CD4-positive, alpha-beta memory T cell (primary cell): ENCODE data around the gene FAAP100. TPM values are rescaled to one million over a fixed set of nuclear protein-coding genes. Genes with fewer than 3 reads are reported as not detected.
A peak's percentile ranks its signal among the peaks of the same experiment; 100 is the strongest.

ENCODE experiments used
- CTCF ChIA-PET: fragments of 350-600 bp; sonication (Branson Sonifier 250); formaldehyde crosslinking; loops from one replicate; lab custom pipeline; 2021; ENCODE audit warnings: inconsistent platforms; ENCODE audit not compliant: partially characterized antibody; lab: Charles Lee
- POLR2A ChIA-PET: fragments of 350-600 bp; sonication (Branson Sonifier 250); formaldehyde crosslinking; loops from one replicate; lab custom pipeline; 2021; ENCODE audit not compliant: partially characterized antibody; lab: Charles Lee
- DNase-seq, 5 donors: peaks; one replicate each; pipeline versions ENCODE4 v3.0.0 to v3.0.0-alpha.2; 2020 to 2022; ENCODE audit warnings: mixed read lengths in 1 of 5
- H3K27ac ChIP-seq: one replicate; pipeline ENCODE4 v1.7.0; 2013; ENCODE audit warnings: low read depth, low read length
- H3K27me3 ChIP-seq: 2 replicates; pipeline ENCODE4 v1.7.0; 2013; ENCODE audit warnings: mild to moderate bottlenecking, low read length, moderate library complexity; ENCODE audit not compliant: insufficient read depth
- H3K36me3 ChIP-seq: 2 replicates; pipeline ENCODE4 v1.7.0; 2013; ENCODE audit warnings: mild to moderate bottlenecking, low read length, moderate library complexity; ENCODE audit not compliant: insufficient read depth
- H3K4me1 ChIP-seq: 2 replicates; pipeline ENCODE4 v1.7.0; 2013; ENCODE audit warnings: mild to moderate bottlenecking, low read length, moderate library complexity; ENCODE audit not compliant: insufficient read depth
- H3K4me3 ChIP-seq, 2 donors: one replicate each; pipeline ENCODE4 v1.7.0; 2013; ENCODE audit warnings: low read length in 2 of 2, mild to moderate bottlenecking in 1 of 2
- H3K9me3 ChIP-seq, 2 donors: one replicate each; pipeline ENCODE4 v1.7.0; 2013; ENCODE audit warnings: low read length in 2 of 2, control low read depth in 1 of 2; ENCODE audit not compliant: control insufficient read depth in 1 of 2
- H3K27ac Mint-ChIP-seq, 7 donors: one replicate each; pipeline ENCODE4 v1.8.0; 2020 to 2021; ENCODE audit warnings: mixed read lengths in 7 of 7, mild to moderate bottlenecking in 6 of 7, inconsistent platforms in 3 of 7, moderate library complexity in 3 of 7
- H3K27me3 Mint-ChIP-seq, 2 donors: one replicate each; pipeline ENCODE4 v1.8.0; 2020 to 2021; ENCODE audit warnings: mixed read lengths in 2 of 2
- H3K36me3 Mint-ChIP-seq, 2 donors: one replicate each; pipeline ENCODE4 v1.8.0; 2020 to 2021; ENCODE audit warnings: mixed read lengths in 2 of 2, inconsistent platforms in 1 of 2, mild to moderate bottlenecking in 1 of 2
- H3K4me1 Mint-ChIP-seq, 4 donors: one replicate each; pipeline ENCODE4 v1.8.0; 2020 to 2021; ENCODE audit warnings: mixed read lengths in 4 of 4, mild to moderate bottlenecking in 1 of 4
- H3K4me3 Mint-ChIP-seq, 8 donors: one replicate each; pipeline ENCODE4 v1.8.0; 2020 to 2021; ENCODE audit warnings: mixed read lengths in 8 of 8, mild to moderate bottlenecking in 7 of 8, moderate library complexity in 6 of 8, inconsistent platforms in 3 of 8
- H3K9me3 Mint-ChIP-seq, 8 donors: one replicate each; pipeline ENCODE4 v1.8.0; 2020 to 2021; ENCODE audit warnings: mixed read lengths in 8 of 8, mild to moderate bottlenecking in 5 of 8, inconsistent platforms in 3 of 8, moderate library complexity in 1 of 8
- intact Hi-C: fragments of 100-400 bp; cut with micrococcal nuclease; formaldehyde crosslinking; loops from one replicate; pipeline ENCODE4 v1.15.1; 2023
- polyA plus RNA-seq, 2 donors: library from polyadenylated mRNA; unstranded; fragments of 300-500 nt; fragmentation: Illumina TruSeq; gene quantifications; one replicate each; pipeline ENCODE4 v1.2.3, GENCODE V29; 2021
- total RNA-seq, 2 experiments: library from RNA; stranded (reverse); gene quantifications; one replicate each; pipeline ENCODE4 v1.2.3, GENCODE V29; 2021

Gene FAAP100
- total RNA-seq: 10 to 100 TPM; 51.0 to 56.0 TPM
- polyA plus RNA-seq: 10 to 100 TPM in 1 of 2 donors, 1 to 10 TPM in 1; 8.5 to 16.8 TPM

- peak within 1 kb of the TSS; percentile 89 to 93 (median 90) for H3K4me3 Mint-ChIP-seq
- no peaks in the 10 kb centered on the region for H3K27me3 Mint-ChIP-seq
- H3K9me3 Mint-ChIP-seq: no peaks in the 10 kb centered on the region
- peaks cover 24% of the 10 kb centered on the region for H3K4me1 ChIP-seq
- peaks cover 16% of the 10 kb centered on the region for H3K36me3 ChIP-seq
- H3K27ac Mint-ChIP-seq: peak within 1 kb of the TSS; percentile 91 to 97 (median 94)
- ChIA-PET CTCF (interaction anchor here (0.8 to 1.7 kb wide), 4 partner anchors 33 to 49 kb away, joined by 3 to 10 read pairs (median 4); no protein-coding TSS in a partner anchor), POLR2A (interaction anchor here (0.8 to 9.1 kb wide), 21 partner anchors 9 to 1098 kb away, joined by 3 to 138 read pairs (median 4); partner anchors contain the start of genes ACTG1, ARL16, CEP131 and HGS)
- peak within 1 kb of the TSS; percentile 64 for H3K27ac ChIP-seq
- no peaks in the 10 kb centered on the region for H3K9me3 ChIP-seq
- intact Hi-C loops: loop anchor here (1.0 to 5.0 kb wide), 6 partner anchors 33 to 280 kb away; partner anchors contain the start of genes MCRIP1 and SLC38A10
- peaks cover 8 to 33% of the 10 kb centered on the region in 2 donors for H3K36me3 Mint-ChIP-seq
- H3K4me1 Mint-ChIP-seq: peaks cover 17 to 43% (median 28%) of the 10 kb centered on the region in 4 donors
- no peaks in the 10 kb centered on the region for H3K27me3 ChIP-seq
- H3K4me3 ChIP-seq: peak within 1 kb of the TSS; percentile 81
- peak; percentile 79 to 90 (median 87) for DNase-seq
Observed at GRCh38 chr17:81552244-81553017, at the start of gene FAAP100. Gene FAAP100, minus strand, starts transcription at chr17:81552353. Its CDS starts 23 bp downstream, at chr17:81552330.

- intact Hi-C loops: loop anchor here (1.0 to 2.0 kb wide), 3 partner anchors 49 to 348 kb away; partner anchors contain the start of gene FAAP100
- peak in 4 of 5 donors; percentile 56 to 66 (median 61) for DNase-seq
- H3K9me3 ChIP-seq: no peaks in the 10 kb centered on the region
- ChIA-PET CTCF (interaction anchor here (0.6 to 3.3 kb wide), 28 partner anchors 9 to 459 kb away, joined by 3 to 42 read pairs (median 4); partner anchors contain the start of gene SLC38A10), POLR2A (interaction anchor here (1.2 to 2.1 kb wide), 4 partner anchors 49 to 347 kb away, joined by 3 to 10 read pairs (median 4); partner anchors contain the start of gene FAAP100)
- Mint-ChIP-seq H3K4me1 (peaks cover 3 to 14% (median 7%) of the 10 kb centered on the region in 4 donors), H3K4me3 (no peak overlapping the region), H3K36me3 (peaks cover 32 to 59% of the 10 kb centered on the region in 2 donors), H3K9me3 (no peaks in the 10 kb centered on the region), H3K27me3 (no peaks in the 10 kb centered on the region), H3K27ac (peak overlapping the region in 4 of 7 donors; percentile 1 to 79 (median 55))
- H3K36me3 ChIP-seq: peaks cover 47% of the 10 kb centered on the region
- no peaks in the 10 kb centered on the region for H3K4me1 ChIP-seq
- no peak overlapping the region for H3K27ac ChIP-seq
- H3K4me3 ChIP-seq: no peak overlapping the region
- no peaks in the 10 kb centered on the region for H3K27me3 ChIP-seq
Observed at GRCh38 chr17:81601525-81602120, 49.5 kb upstream of the FAAP100 start.

GRCh38 chr17:81599719-81600486 is 47.8 kb upstream of the FAAP100 start:
- Histone ChIP-seq H3K27me3 (no peaks in the 10 kb centered on the region), H3K9me3 (no peaks in the 10 kb centered on the region), H3K36me3 (peaks cover 51% of the 10 kb centered on the region), H3K27ac (no peak overlapping the region), H3K4me1 (no peaks in the 10 kb centered on the region), H3K4me3 (no peak overlapping the region)
- no peak for DNase-seq
- Mint-ChIP-seq H3K9me3 (no peaks in the 10 kb centered on the region), H3K36me3 (peaks cover 25 to 57% of the 10 kb centered on the region in 2 donors), H3K27ac (peak overlapping the region in 1 of 7 donors; percentile 10), H3K27me3 (no peaks in the 10 kb centered on the region), H3K4me1 (peaks cover 3 to 14% (median 7%) of the 10 kb centered on the region in 4 donors), H3K4me3 (no peak overlapping the region)
- ChIA-PET CTCF (interaction anchor here (0.8 to 3.3 kb wide), 14 partner anchors 10 to 457 kb away, joined by 3 to 42 read pairs (median 6); no protein-coding TSS in a partner anchor), POLR2A (interaction anchor here (1.3 to 2.1 kb wide), 2 partner anchors 81 to 86 kb away, joined by 4 to 10 read pairs; no protein-coding TSS in a partner anchor)
- intact Hi-C loops: loop anchor here (2.0 kb wide), 1 partner anchor 47 kb away; the partner anchor contains the start of gene FAAP100

- intact Hi-C loops: no loop called here
- peaks cover 54% of the 10 kb centered on the region for H3K36me3 ChIP-seq
- no peak overlapping the region for H3K4me3 ChIP-seq
- Mint-ChIP-seq H3K27ac (peak overlapping the region in 2 of 7 donors; percentile 31 to 62), H3K36me3 (peaks cover 22 to 59% of the 10 kb centered on the region in 2 donors), H3K9me3 (no peaks in the 10 kb centered on the region), H3K4me3 (peak overlapping the region in 1 of 8 donors; percentile 63), H3K27me3 (no peaks in the 10 kb centered on the region), H3K4me1 (peaks cover 0 to 3% (median 2%) of the 10 kb centered on the region in 4 donors)
- no peak overlapping the region for H3K27ac ChIP-seq
- H3K9me3 ChIP-seq: no peaks in the 10 kb centered on the region
- H3K27me3 ChIP-seq: no peaks in the 10 kb centered on the region
- DNase-seq: no peak
- CTCF ChIA-PET: interaction anchor here (1.1 kb wide), 1 partner anchor 8 kb away, joined by 3 read pairs; no protein-coding TSS in a partner anchor
- H3K4me1 ChIP-seq: no peaks in the 10 kb centered on the region
- POLR2A ChIA-PET: no interaction called here
Observed at GRCh38 chr17:81593105-81593871, 41.1 kb upstream of the FAAP100 start.

GRCh38 chr17:81591971-81592370 is 39.8 kb upstream of the FAAP100 start:
- peaks cover 55% of the 10 kb centered on the region for H3K36me3 ChIP-seq
- H3K4me3 ChIP-seq: no peak overlapping the region
- Mint-ChIP-seq H3K4me1 (no peaks in the 10 kb centered on the region), H3K9me3 (no peaks in the 10 kb centered on the region), H3K36me3 (peaks cover 27 to 60% of the 10 kb centered on the region in 2 donors), H3K27ac (no peak overlapping the region), H3K4me3 (no peak overlapping the region), H3K27me3 (no peaks in the 10 kb centered on the region)
- DNase-seq: no peak
- ChIA-PET CTCF (interaction anchor here (1.1 kb wide), 1 partner anchor 9 kb away, joined by 3 read pairs; no protein-coding TSS in a partner anchor), POLR2A (no interaction called here)
- no peaks in the 10 kb centered on the region for H3K27me3 ChIP-seq
- no peak overlapping the region for H3K27ac ChIP-seq
- H3K4me1 ChIP-seq: no peaks in the 10 kb centered on the region
- intact Hi-C loops: no loop called here
- no peaks in the 10 kb centered on the region for H3K9me3 ChIP-seq

- intact Hi-C loops: no loop called here
- Histone ChIP-seq H3K36me3 (peaks cover 45% of the 10 kb centered on the region), H3K4me1 (no peaks in the 10 kb centered on the region), H3K9me3 (no peaks in the 10 kb centered on the region), H3K27ac (no peak overlapping the region), H3K4me3 (no peak overlapping the region), H3K27me3 (no peaks in the 10 kb centered on the region)
- H3K9me3 Mint-ChIP-seq: no peaks in the 10 kb centered on the region
- H3K27ac Mint-ChIP-seq: peak overlapping the region in 1 of 7 donors; percentile 30
- H3K4me1 Mint-ChIP-seq: peaks cover 0 to 5% (median 0%) of the 10 kb centered on the region in 4 donors
- no peak for DNase-seq
- no peak overlapping the region for H3K4me3 Mint-ChIP-seq
- POLR2A ChIA-PET: no interaction called here
- H3K27me3 Mint-ChIP-seq: no peaks in the 10 kb centered on the region
- CTCF ChIA-PET: interaction anchor here (1.2 kb wide), 1 partner anchor 11 kb away, joined by 4 read pairs; no protein-coding TSS in a partner anchor
- peaks cover 34 to 68% of the 10 kb centered on the region in 2 donors for H3K36me3 Mint-ChIP-seq
Observed at GRCh38 chr17:81590121-81590520, 38.0 kb upstream of the FAAP100 start.
